ENCODE results near the gene SLAIN2. TPM values are rescaled to one million over a fixed set of nuclear protein-coding genes. Genes with fewer than 3 reads are reported as not detected.
A peak's percentile ranks its signal among the peaks of the same experiment; 100 is the strongest.

The SLAIN2 gene
- total and polyA plus RNA-seq, 2 of the 4 experiments (the other 2 are of a cell fraction) = 23.3 to 53.0 TPM

- Histone ChIP-seq H3K56ac (ENCODE audit: extremely low read depth, insufficient read depth, low read length) (no peak overlapping the region), H4K91ac (ENCODE audit: insufficient read depth, low read depth, low read length) (no peak overlapping the region), H2BK15ac (ENCODE audit: low read depth, low read length) (no peak overlapping the region), H3K14ac (replicated peaks; ENCODE audit: low read depth, low read length) (peak overlapping the region; percentile 69; the same call in 1 of the 2 replicates), H3K27ac (ENCODE audit: insufficient read depth, low read length) (no peak overlapping the region; the same call in 1 of the 2 replicates), H3K36me3 (ENCODE audit: control insufficient read depth, insufficient read depth, low read length) (no peaks in the 10 kb centered on the region), H3K9ac (ENCODE audit: low read depth, low read length) (no peak overlapping the region), H3K27me3 (ENCODE audit: control insufficient read depth, insufficient read depth, low read length) (no peaks in the 10 kb centered on the region), H3K9me1 (ENCODE audit: insufficient read depth, low read length) (peaks cover 5% of the 10 kb centered on the region), H2BK20ac (ENCODE audit: low read depth, low read length) (peak overlapping the region; percentile 82; the same call in 1 of the 2 replicates), H3K18ac (ENCODE audit: low read depth, low read length) (no peak overlapping the region), H3K4me3 (ENCODE audit: insufficient read depth, low read depth, low read length) (no peak overlapping the region), H2AK9ac (replicated peaks; ENCODE audit: low read depth, low read length, poor library complexity) (no peak overlapping the region), H3K4ac (ENCODE audit: low read depth, low read length) (no peak overlapping the region), H4K20me1 (ENCODE audit: insufficient read depth, low read length) (no peaks in the 10 kb centered on the region), H3K79me1 (ENCODE audit: low read depth in 1 of 2, low read length in 2 of 2) (no peaks in the 10 kb centered on the region), H2AK5ac (ENCODE audit: low read depth, low read length) (no peak overlapping the region), H3K23ac (ENCODE audit: low read depth, low read length) (no peak overlapping the region), H4K5ac (ENCODE audit: low read depth, low read length) (no peak overlapping the region), H3K4me1 (ENCODE audit: control insufficient read depth, insufficient read depth, low read length) (peaks cover 5% of the 10 kb centered on the region), H2BK5ac (ENCODE audit: low read depth, low read length, poor library complexity, severe bottlenecking) (no peak overlapping the region), H2BK120ac (ENCODE audit: low read depth, low read length) (no peak overlapping the region), H2AFZ (replicated peaks; ENCODE audit: low read length, poor library complexity) (no peak overlapping the region), H3K4me2 (ENCODE audit: low read depth, low read length) (peak overlapping the region; percentile 68), H3K9me3 (ENCODE audit: control insufficient read depth, insufficient read depth, low read length) (no peaks in the 10 kb centered on the region), H4K8ac (ENCODE audit: low read depth in 2 of 2, low read length in 2 of 2) (no peak overlapping the region)
- TF ChIP-seq RAD21 (IDR thresholded peaks at IDR 0.05; ENCODE audit: low read length) = no peak
- TF ChIP-seq NFE2L2 (IDR thresholded peaks at IDR 0.05; ENCODE audit: low read depth, low read length) = no peak
- TF ChIP-seq RCOR1 (IDR thresholded peaks at IDR 0.05; ENCODE audit: insufficient replicate concordance, low read length) = no peak
- TF ChIP-seq CHD1 (IDR thresholded peaks at IDR 0.05; ENCODE audit: low read depth, low read length) = no peak
- TF ChIP-seq MAFK (IDR thresholded peaks at IDR 0.05; ENCODE audit: low read depth, low read length) = no peak
- no peak for TF ChIP-seq SMC3 (IDR thresholded peaks at IDR 0.05; ENCODE audit: low read depth, low read length)
- TF ChIP-seq ELK1 (IDR thresholded peaks at IDR 0.05; ENCODE audit: borderline replicate concordance, low read depth, low read length) = no peak
- no peak for TF ChIP-seq CTCF (conservative IDR thresholded peaks at IDR 0.05; ENCODE audit: low read depth, low read length)
- TF ChIP-seq USF2 (IDR thresholded peaks at IDR 0.05; ENCODE audit: low read depth, low read length) = no peak
- no peak for TF ChIP-seq FOS (IDR thresholded peaks at IDR 0.05; ENCODE audit: low read depth, low read length)
- TF ChIP-seq CEBPB (IDR thresholded peaks at IDR 0.05; ENCODE audit: low read depth, low read length) = no peak
- no peak for TF ChIP-seq MXI1 (IDR thresholded peaks at IDR 0.05; ENCODE audit: borderline replicate concordance, low read depth, low read length)
- no peak for TF ChIP-seq POLR2A (IDR thresholded peaks at IDR 0.05; ENCODE audit: low read depth, low read length)
- no peak for TF ChIP-seq BHLHE40 (IDR thresholded peaks at IDR 0.05; ENCODE audit: low read depth, low read length)
- TF ChIP-seq RFX5 (IDR thresholded peaks at IDR 0.05; ENCODE audit: low read depth, low read length) = no peak
- TF ChIP-seq MAZ (IDR thresholded peaks at IDR 0.05; ENCODE audit: borderline replicate concordance, low read depth, low read length) = no peak
- WGBS, 2 experiments (ENCODE audit: extremely low coverage in 2 of 2, insufficient read length in 1 of 2) = no CpG with 5 or more reads among the region's 2 CpGs
- in situ Hi-C loops (cut with MboI; ENCODE audit: low sequenced_read_pairs) = loop anchor here (25.0 kb wide), 1 partner anchor 662 kb away; no protein-coding TSS in a partner anchor
- ChIA-PET CTCF (no interaction called here), POLR2A (ENCODE audit: unreplicated experiment) (no interaction called here)
- dilution Hi-C loops (cut with HindIII; ENCODE audit: low sequenced_read_pairs, unreplicated experiment) = no loop called here
- intact Hi-C loops (cut with micrococcal nuclease) = no loop called here
- peak; percentile 77 for ATAC-seq (ENCODE audit: low read depth)
- no TSS peak for BruUV-seq (replicated peaks)
- peak; percentile 78 for DNase-seq
Measured at GRCh38 chr4:48300004-48300403, 41.3 kb upstream of the SLAIN2 start.
